ENCODE data around the gene CLPSL2. TPM values are rescaled to one million over a fixed set of nuclear protein-coding genes. Genes with fewer than 3 reads are reported as not detected.

CLPSL2 gene
- total and polyA plus RNA-seq, 2 donors, result 0.09 TPM; not detected in 1

DNA sequence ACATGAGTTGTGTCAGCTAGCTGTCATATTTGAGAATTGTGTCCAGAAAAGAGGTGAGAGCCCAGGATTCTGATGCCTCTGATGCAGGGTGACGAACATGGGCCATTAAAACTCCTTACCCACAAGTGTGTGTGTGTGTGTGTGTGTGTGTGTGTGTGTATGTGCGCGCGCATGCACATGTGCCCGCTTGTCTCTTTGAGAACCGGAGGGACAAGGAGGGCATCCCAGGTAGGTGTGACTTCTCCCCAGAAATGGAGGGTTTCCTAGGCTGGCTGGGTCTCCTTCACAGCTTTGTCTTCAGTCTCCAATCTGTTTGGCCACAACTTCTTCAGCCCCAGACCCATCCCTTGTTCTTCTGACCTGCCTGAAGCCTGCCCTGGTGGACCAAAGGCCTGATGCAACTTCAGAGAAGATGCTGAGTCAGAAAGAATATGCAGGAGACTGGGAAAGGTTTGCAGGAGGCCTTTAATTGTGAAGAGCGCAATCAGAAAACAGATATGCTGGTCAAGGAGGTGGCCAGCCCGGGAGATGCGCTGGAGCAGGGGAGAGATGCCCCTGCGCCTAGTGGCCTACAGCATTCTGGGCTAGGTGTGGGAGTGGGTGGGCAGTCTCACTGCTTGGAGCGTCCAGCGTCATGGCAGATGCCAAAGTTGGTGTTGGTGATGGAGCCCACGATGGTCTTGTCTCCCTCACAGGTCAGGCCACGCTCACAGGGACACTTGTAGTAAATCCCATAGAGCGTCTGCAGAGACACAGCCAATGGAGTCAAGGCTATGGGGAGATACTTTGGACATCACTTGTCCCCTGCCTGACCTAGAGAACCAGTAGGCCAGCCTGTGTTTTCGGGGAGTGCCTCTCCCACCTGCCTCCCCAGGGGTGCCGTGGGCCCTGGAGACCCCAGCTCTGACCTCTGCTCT lies 18.4 kb downstream of the CLPSL2 start:
- no peak for DNase-seq (ENCODE audit: low read depth in 6 of 9, low spot score in 9 of 9)
- Histone ChIP-seq H3K36me3 (ENCODE audit: control insufficient read depth in 2 of 2, insufficient read depth in 2 of 2, low read length in 1 of 2) (no peaks in the 10 kb centered on the region), H3K4me1 (ENCODE audit: control insufficient read depth in 2 of 2, insufficient read depth in 2 of 2, low read length in 2 of 2) (no peaks in the 10 kb centered on the region), H3K27ac (ENCODE audit: low read depth in 1 of 2, low read length in 1 of 2) (no peak overlapping the region), H3K27me3 (ENCODE audit: control insufficient read depth in 2 of 2, insufficient read depth in 1 of 2, low read length in 1 of 2) (peaks cover 0 to 4% of the 10 kb centered on the region in 2 donors), H3K4me3 (ENCODE audit: low read length in 2 of 2) (no peak overlapping the region), H3K9me3 (ENCODE audit: control insufficient read depth in 2 of 2, insufficient read depth in 1 of 2, low read length in 1 of 2) (no peaks in the 10 kb centered on the region)
- 95% methylated on average over 17 of the region's 17 CpGs for WGBS

- DNase-seq (ENCODE audit: low read depth in 6 of 9, low spot score in 9 of 9), result no peak
Observed at GRCh38 chr6:35795453-35796071, 19.2 kb downstream of the CLPSL2 start.

GRCh38 chr6:35796236-35796635 lies 19.8 kb downstream of the CLPSL2 start:
- Histone ChIP-seq H3K9me3 (ENCODE audit: control insufficient read depth in 2 of 2, insufficient read depth in 1 of 2, low read length in 1 of 2) (no peaks in the 10 kb centered on the region), H3K4me1 (ENCODE audit: control insufficient read depth in 2 of 2, insufficient read depth in 2 of 2, low read length in 2 of 2) (no peaks in the 10 kb centered on the region), H3K36me3 (ENCODE audit: control insufficient read depth in 2 of 2, insufficient read depth in 2 of 2, low read length in 1 of 2) (no peaks in the 10 kb centered on the region), H3K27me3 (ENCODE audit: control insufficient read depth in 2 of 2, insufficient read depth in 1 of 2, low read length in 1 of 2) (peaks cover 0 to 4% of the 10 kb centered on the region in 2 donors), H3K27ac (ENCODE audit: low read depth in 1 of 2, low read length in 1 of 2) (no peak overlapping the region), H3K4me3 (ENCODE audit: low read length in 2 of 2) (no peak overlapping the region)
- no peak for DNase-seq (ENCODE audit: low read depth in 6 of 9, low spot score in 9 of 9)
- WGBS, result 96% methylated on average over 4 of the region's 4 CpGs

More at GRCh38 chr6:35795453-35796071, 19.2 kb downstream of the CLPSL2 start:
- Histone ChIP-seq H3K36me3 (ENCODE audit: control insufficient read depth in 2 of 2, insufficient read depth in 2 of 2, low read length in 1 of 2) (no peaks in the 10 kb centered on the region), H3K27ac (ENCODE audit: low read depth in 1 of 2, low read length in 1 of 2) (no peak overlapping the region), H3K27me3 (ENCODE audit: control insufficient read depth in 2 of 2, insufficient read depth in 1 of 2, low read length in 1 of 2) (peaks cover 0 to 4% of the 10 kb centered on the region in 2 donors), H3K4me1 (ENCODE audit: control insufficient read depth in 2 of 2, insufficient read depth in 2 of 2, low read length in 2 of 2) (no peaks in the 10 kb centered on the region), H3K4me3 (ENCODE audit: low read length in 2 of 2) (no peak overlapping the region), H3K9me3 (ENCODE audit: control insufficient read depth in 2 of 2, insufficient read depth in 1 of 2, low read length in 1 of 2) (no peaks in the 10 kb centered on the region)
- WGBS, result 95% methylated on average over 11 of the region's 11 CpGs

- WGBS, result 93% methylated on average over 8 of the region's 8 CpGs
- no peak for DNase-seq (ENCODE audit: low read depth in 6 of 9, low spot score in 9 of 9)
- no peaks in the 10 kb centered on the region for H3K9me3 ChIP-seq (ENCODE audit: control insufficient read depth in 2 of 2, insufficient read depth in 1 of 2, low read length in 1 of 2)
Observed at GRCh38 chr6:35797837-35798526, 21.6 kb downstream of the CLPSL2 start.

GRCh38 chr6:35798706-35799105 lies 22.3 kb downstream of the CLPSL2 start:
- peaks cover 0 to 4% of the 10 kb centered on the region in 2 donors for H3K27me3 ChIP-seq (ENCODE audit: control insufficient read depth in 2 of 2, insufficient read depth in 1 of 2, low read length in 1 of 2)
- no peaks in the 10 kb centered on the region for H3K9me3 ChIP-seq (ENCODE audit: control insufficient read depth in 2 of 2, insufficient read depth in 1 of 2, low read length in 1 of 2)
- 93% methylated on average over 5 of the region's 5 CpGs for WGBS
- no peaks in the 10 kb centered on the region for H3K36me3 ChIP-seq (ENCODE audit: control insufficient read depth in 2 of 2, insufficient read depth in 2 of 2, low read length in 1 of 2)
- no peak for DNase-seq (ENCODE audit: low read depth in 6 of 9, low spot score in 9 of 9)
- H3K4me3 ChIP-seq (ENCODE audit: low read length in 2 of 2), result no peak overlapping the region
- no peak overlapping the region for H3K27ac ChIP-seq (ENCODE audit: low read depth in 1 of 2, low read length in 1 of 2)
- no peaks in the 10 kb centered on the region for H3K4me1 ChIP-seq (ENCODE audit: control insufficient read depth in 2 of 2, insufficient read depth in 2 of 2, low read length in 2 of 2)

More at GRCh38 chr6:35797837-35798526, 21.6 kb downstream of the CLPSL2 start:
- no peak overlapping the region for H3K4me3 ChIP-seq (ENCODE audit: low read length in 2 of 2)
- H3K36me3 ChIP-seq (ENCODE audit: control insufficient read depth in 2 of 2, insufficient read depth in 2 of 2, low read length in 1 of 2), result no peaks in the 10 kb centered on the region
- H3K27ac ChIP-seq (ENCODE audit: low read depth in 1 of 2, low read length in 1 of 2), result no peak overlapping the region
- peaks cover 0 to 4% of the 10 kb centered on the region in 2 donors for H3K27me3 ChIP-seq (ENCODE audit: control insufficient read depth in 2 of 2, insufficient read depth in 1 of 2, low read length in 1 of 2)
- no peaks in the 10 kb centered on the region for H3K4me1 ChIP-seq (ENCODE audit: control insufficient read depth in 2 of 2, insufficient read depth in 2 of 2, low read length in 2 of 2)

- DNase-seq (ENCODE audit: low read depth in 6 of 9, low spot score in 9 of 9), result no peak
- peaks cover 2 to 3% of the 10 kb centered on the region in 2 donors for H3K4me1 ChIP-seq (ENCODE audit: control insufficient read depth in 2 of 2, insufficient read depth in 2 of 2, low read length in 2 of 2)
- H3K9me3 ChIP-seq (ENCODE audit: control insufficient read depth in 2 of 2, insufficient read depth in 1 of 2, low read length in 1 of 2), result no peaks in the 10 kb centered on the region
- H3K36me3 ChIP-seq (ENCODE audit: control insufficient read depth in 2 of 2, insufficient read depth in 2 of 2, low read length in 1 of 2), result no peaks in the 10 kb centered on the region
- H3K4me3 ChIP-seq (ENCODE audit: low read length in 2 of 2), result no peak overlapping the region
- 95% methylated on average over 3 of the region's 3 CpGs for WGBS
- peaks cover 0 to 12% of the 10 kb centered on the region in 2 donors for H3K27me3 ChIP-seq (ENCODE audit: control insufficient read depth in 2 of 2, insufficient read depth in 1 of 2, low read length in 1 of 2)
- H3K27ac ChIP-seq (ENCODE audit: low read depth in 1 of 2, low read length in 1 of 2), result no peak overlapping the region
Observed at GRCh38 chr6:35801148-35801547, 24.8 kb downstream of the CLPSL2 start.

DNA sequence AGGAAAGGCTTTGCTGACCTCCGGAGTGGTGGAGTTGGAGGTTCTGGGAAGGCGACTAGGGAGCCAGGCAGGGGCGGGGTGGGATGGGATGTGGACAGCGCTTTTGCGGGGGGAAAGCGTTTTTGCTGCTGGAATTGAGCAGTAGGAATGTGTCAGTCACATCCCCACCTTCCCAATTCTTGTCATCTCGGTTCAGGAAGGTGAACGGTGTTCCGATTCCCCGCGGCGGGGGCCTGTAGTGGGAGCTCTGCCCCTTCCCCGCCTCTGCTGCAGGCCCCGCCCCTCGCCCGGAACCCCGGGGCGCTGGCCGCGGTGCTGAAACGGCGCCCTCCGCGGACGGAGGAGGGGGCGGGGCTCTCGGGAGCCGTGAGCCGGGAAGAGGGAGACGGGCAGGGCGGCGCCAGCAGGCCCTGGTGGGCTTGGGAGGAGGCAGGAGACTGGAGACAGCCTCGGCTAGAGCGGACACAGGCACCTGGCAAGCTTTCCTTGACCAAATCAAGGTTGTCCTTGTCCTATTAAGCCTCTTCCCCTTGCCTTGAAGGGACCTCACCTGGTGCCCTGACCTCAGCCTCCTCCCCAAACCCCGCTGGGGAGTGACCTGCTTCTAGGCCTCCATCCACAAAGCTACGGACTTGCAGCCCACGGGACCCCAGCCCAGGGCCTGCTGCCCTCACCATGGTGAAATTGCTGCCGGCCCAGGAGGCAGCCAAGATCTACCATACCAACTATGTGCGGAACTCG lies 28.8 kb downstream of the CLPSL2 start, which contains the start of gene LHFPL5:
Gene LHFPL5 (plus strand): TSS at position 357 of the 741 bp plus-strand sequence. CDS start 319 bp downstream, at position 676.
- WGBS, result 13% methylated on average over 40 of the region's 40 CpGs
- H3K4me1 ChIP-seq (ENCODE audit: control insufficient read depth in 2 of 2, insufficient read depth in 2 of 2, low read length in 2 of 2), result peaks cover 2 to 3% of the 10 kb centered on the region in 2 donors
- H3K4me3 ChIP-seq (ENCODE audit: low read length in 2 of 2), result no peak within 1 kb of the TSS
- DNase-seq (ENCODE audit: low read depth in 6 of 9, low spot score in 9 of 9), result peak; percentile 3 to 75 (median 57)
- H3K27ac ChIP-seq (ENCODE audit: low read depth in 1 of 2, low read length in 1 of 2), result no peak within 1 kb of the TSS
- no peaks in the 10 kb centered on the region for H3K9me3 ChIP-seq (ENCODE audit: control insufficient read depth in 2 of 2, insufficient read depth in 1 of 2, low read length in 1 of 2)
- H3K36me3 ChIP-seq (ENCODE audit: control insufficient read depth in 2 of 2, insufficient read depth in 2 of 2, low read length in 1 of 2), result no peaks in the 10 kb centered on the region
- H3K27me3 ChIP-seq (ENCODE audit: control insufficient read depth in 2 of 2, insufficient read depth in 1 of 2, low read length in 1 of 2), result peaks cover 0 to 12% of the 10 kb centered on the region in 2 donors

DNA sequence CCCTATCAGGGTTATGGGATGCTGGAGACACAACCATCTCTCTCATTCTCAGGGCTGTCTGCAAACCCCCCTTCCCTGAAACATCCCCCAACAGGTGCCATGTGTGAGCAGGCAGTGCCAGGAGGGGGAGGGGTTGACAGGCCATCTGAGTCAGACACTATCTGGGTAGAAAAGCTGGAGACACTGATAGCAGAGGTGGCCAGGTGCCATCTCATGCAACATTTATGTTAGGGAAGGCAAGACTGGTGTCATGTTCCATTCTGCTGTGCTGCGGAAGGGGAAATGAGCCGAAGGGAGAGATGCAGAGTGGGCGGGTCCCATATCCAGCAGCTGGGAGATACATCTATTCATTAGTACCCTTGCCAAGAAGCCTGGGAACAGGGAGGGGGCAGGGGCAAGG lies 32.3 kb downstream of the CLPSL2 start:
- H3K36me3 ChIP-seq (ENCODE audit: control insufficient read depth in 2 of 2, insufficient read depth in 2 of 2, low read length in 1 of 2), result no peaks in the 10 kb centered on the region
- H3K27me3 ChIP-seq (ENCODE audit: control insufficient read depth in 2 of 2, insufficient read depth in 1 of 2, low read length in 1 of 2), result peaks cover 0 to 14% of the 10 kb centered on the region in 2 donors
- peaks cover 2 to 3% of the 10 kb centered on the region in 2 donors for H3K4me1 ChIP-seq (ENCODE audit: control insufficient read depth in 2 of 2, insufficient read depth in 2 of 2, low read length in 2 of 2)
- DNase-seq (ENCODE audit: low read depth in 6 of 9, low spot score in 9 of 9), result no peak
- no peaks in the 10 kb centered on the region for H3K9me3 ChIP-seq (ENCODE audit: control insufficient read depth in 2 of 2, insufficient read depth in 1 of 2, low read length in 1 of 2)
- H3K4me3 ChIP-seq (ENCODE audit: low read length in 2 of 2), result no peak overlapping the region
- H3K27ac ChIP-seq (ENCODE audit: low read depth in 1 of 2, low read length in 1 of 2), result no peak overlapping the region
- 78% methylated on average over 3 of the region's 3 CpGs for WGBS
